NCI-H510A (cell line): Measurements from ENCODE around the gene PACRG.

ENCODE experiments used
- DNase-seq: peaks from one replicate; lab custom pipeline; 2025; lab: John Stamatoyannopoulos, UW

Gene PACRG

DNA sequence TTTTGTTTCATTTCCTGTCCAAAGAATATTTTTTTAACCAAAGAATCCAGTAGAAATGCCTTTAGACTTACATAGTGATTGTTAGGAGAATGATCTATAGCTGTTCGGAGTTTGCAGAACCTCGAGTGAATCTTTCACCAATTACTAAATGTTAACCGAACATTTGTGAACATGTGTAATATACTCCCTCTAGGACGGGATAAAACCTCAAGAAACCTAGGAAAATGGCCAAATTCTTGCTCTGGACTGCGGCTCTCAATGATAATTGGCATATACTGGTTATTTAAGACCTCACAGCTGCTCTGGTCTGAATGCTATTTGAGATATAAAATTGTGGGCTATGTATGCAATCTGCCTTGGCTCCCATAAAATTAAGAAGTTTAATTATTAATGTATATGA, 137.1 kb downstream of the PACRG start:
- no peak for DNase-seq

DNA sequence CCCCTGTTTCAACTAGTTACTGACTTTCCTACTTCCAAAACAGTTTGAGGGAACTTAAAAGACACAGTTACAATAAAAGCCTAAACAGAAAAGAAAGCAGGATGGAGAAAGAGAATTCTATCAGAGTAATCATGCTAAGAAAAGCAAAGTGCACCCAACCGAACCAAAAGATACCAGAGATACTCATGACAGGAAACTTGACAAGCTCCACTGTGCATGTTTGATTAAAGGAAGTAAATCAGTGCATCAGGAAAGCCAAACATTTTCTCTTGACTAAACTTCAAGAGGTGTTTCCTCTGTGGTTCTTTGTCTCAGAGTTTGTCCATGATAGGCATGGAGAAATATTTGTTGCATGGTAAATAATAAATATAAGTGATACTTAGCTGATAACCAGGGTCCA, 138.9 kb downstream of the PACRG start:
- DNase-seq, result no peak

DNA sequence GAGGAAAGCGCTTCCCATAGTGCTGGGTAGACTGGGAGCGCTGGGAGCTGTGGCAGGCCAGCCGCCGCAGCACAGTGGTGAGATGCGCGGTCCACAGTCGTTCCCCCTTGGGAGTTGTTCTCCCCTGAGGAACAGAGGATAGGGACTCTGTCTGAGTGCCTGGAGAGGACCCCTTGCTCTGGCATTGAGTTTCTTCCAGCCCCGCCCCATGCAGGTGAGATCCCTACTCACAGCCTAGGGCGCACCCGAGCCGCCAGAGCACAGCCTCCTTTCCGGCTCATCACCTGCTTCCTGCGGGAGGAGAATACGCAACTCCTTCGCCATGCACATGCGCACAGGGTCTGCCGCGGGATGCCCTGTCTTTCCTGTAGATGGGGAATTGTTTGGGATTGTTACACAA, 140.6 kb downstream of the PACRG start:
- DNase-seq, result no peak

DNA sequence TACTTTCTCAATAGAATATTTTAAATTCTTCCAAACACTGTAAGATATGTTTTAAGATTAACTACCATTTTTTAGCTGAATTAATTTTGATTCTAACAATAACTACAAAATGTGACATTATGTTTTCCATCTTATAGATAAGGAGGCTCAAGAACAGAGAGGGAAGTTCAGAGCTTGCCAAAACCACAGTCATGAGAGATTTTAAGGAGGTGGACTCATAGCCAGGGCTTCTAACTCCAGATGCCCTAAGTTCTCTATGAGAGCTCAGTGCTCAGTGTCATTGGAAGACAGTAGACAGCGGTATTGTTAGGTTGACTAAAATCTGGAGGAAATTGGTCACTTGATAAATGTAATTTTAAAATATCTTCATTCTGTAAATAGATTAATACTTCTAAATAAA, 144.2 kb downstream of the PACRG start:
- DNase-seq, result no peak

DNA sequence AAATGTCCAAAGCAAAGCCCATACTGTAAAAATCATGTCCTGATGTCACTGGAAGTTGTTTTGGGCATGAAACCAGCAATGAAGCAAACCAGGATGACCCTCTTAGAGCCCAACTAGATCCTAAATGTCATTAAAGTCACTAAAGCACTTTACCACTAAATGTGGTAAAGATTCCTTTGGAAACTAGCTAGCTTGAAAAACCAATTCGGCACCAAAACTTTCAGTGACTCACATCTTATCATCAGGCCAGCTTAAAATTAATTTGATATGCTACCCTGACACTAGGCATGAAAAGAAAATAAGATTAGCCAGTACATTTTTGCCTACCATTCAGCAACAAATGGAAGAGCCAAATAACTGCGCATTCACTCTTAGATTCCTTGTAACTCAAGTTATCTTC, 145.8 kb downstream of the PACRG start:
- DNase-seq, result no peak

DNA sequence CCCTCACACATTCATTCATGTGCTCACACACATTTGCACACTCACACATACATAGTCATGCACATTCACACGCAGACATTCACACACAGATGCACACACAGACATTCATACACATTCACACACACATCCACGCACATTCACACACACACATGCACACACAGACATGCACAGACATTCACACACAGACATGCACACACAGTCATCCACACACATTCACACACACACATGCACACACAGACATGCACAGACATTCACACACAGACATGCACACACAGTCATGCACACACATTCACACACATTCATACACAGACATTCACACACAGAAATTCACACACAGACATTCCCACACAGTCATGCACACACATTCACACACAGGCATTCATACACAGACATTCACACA, 147.3 kb downstream of the PACRG start:
- no peak for DNase-seq

DNA sequence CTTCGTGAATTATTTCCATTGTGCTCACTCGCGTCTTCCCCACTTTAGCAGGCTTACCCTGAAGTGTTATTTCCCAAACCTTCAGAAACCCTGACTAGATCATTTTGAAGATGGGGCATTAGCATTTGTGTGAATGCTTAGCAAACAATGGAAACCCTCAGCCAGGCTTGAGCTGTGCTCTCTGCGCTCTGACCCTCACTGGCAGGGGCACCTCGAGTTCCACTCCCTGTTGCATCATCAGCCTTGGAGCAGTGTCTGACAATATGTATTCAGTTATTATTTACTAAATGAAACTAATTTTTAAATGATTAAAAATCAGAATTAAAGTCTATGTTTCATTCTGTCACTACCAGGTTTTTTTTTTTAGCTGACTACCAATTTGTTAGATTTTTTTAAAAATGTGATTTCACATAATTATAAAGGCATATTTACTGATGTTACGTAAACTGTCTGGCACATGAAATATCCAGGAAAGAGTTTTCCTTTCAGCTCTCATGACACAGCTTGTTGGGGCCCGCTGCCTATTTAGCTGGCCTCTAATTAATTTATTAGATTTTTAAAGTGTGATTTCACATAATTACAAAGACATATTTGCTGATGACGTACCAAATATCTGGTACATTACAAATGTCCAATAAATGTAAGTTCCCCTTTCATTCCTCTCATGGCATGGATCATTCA, 155.2 kb downstream of the PACRG start:
- no peak for DNase-seq

DNA sequence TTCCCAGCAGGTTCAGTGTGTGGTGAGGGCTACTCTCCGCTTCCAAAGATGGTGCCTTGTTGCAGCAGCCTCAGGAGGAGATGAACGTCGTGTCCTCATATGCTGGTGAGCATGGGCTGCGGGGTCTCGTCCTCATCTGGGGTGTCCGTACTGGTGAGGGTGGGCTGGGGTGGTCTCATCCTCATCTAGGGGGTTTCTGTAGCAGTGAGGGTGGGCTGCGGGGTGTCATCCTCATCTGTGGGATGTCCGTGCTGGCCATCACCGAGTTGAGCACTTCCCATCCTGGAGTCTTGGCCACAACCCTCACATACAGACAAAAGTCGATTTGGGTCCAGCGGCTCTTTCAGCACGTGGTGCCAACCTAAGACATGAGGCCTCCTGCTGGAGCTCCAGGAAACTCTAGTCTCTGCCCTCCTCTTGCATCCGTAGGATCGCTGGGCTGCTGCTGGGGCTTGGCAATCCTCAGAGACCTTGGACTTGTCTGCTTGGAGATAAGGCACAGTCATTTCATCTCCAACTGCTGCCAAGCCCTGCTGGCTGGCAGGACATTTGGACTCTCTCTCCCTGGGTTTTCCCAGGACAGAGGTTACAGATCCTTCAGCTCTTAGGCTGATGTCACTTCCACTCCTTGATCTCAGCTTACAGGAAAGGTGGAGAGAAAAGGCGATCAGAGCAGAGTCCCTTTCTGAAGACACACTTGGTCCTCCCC, 160.4 kb downstream of the PACRG start:
- no peak for DNase-seq

DNA sequence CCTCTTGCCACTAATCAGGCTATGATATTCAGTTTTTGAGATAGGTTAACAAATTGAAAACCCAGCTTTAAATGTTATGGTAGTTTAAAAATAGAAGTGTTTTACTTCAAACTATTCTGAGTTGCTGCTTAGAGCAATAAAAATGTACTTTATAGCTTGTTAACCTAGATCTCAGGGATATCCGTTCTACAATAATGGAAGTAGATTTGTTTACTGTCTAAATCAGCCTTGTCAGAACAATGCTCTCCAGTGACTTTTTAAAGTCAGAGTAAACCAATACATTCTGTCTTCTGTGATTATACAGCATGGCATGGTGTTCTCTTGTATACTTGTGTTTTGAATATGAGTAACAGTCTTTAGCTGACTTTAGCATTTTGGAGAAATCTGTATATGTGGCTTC, 161.5 kb downstream of the PACRG start:
- no peak for DNase-seq

DNA sequence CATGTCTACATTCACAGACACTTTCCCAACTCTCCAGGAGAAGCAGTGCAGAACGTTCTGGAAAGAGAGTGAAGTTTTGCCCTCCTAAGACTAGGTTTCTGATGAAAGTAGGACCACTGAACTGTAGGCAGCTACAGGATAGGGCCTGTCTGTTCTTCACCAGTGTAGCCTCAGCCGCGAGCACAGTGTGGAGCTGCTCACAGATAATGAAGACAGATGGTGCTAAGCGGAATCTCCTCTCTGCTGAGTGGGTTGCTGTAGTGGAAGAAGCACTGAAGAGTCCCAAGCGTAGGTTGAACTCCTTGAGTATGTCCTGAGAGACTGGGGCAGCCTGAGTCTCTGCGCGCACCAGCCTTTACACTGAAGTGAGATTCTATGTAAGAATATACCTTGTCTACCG, 170.2 kb downstream of the PACRG start:
- no peak for DNase-seq

DNA sequence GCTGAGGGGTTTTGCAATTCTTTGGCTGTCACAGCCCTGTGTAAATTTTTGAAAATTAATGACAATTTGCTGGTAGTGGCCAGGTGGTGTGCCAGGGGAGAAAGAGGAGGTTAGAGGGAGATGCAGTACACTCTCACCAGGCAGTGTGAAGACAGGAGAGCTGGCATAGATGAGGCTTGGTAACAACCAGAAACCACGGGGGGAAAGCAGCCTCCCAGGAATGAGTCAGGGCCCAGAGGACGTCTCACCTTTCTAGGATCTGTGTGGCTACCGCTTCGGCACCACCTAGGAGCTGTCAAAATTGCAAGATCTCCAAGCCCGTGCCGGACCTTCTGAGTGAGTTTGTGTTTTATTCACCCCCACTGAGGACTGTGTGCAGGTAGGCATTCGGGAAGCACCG, 171.4 kb downstream of the PACRG start:
- no peak for DNase-seq

DNA sequence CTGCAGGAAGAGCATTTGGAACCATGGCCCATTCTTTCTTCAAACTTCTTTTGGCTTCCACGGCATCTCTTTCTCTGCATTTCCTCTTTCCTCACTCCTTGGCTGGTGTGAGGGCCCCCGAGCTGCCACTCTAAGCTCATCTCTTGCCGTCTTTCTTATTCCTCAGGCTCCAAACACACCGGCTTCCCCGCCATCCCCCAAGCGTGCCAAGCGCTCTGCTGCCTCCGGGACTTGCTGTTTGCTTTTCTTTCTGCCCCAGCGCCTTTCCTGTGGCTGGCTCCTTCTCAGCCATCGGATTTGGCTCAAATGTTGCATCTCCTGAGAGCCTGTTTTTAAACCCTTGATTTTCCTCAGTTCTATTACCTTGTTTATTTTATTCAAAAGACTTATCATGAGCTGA, 172.7 kb downstream of the PACRG start:
- DNase-seq, result no peak

DNA sequence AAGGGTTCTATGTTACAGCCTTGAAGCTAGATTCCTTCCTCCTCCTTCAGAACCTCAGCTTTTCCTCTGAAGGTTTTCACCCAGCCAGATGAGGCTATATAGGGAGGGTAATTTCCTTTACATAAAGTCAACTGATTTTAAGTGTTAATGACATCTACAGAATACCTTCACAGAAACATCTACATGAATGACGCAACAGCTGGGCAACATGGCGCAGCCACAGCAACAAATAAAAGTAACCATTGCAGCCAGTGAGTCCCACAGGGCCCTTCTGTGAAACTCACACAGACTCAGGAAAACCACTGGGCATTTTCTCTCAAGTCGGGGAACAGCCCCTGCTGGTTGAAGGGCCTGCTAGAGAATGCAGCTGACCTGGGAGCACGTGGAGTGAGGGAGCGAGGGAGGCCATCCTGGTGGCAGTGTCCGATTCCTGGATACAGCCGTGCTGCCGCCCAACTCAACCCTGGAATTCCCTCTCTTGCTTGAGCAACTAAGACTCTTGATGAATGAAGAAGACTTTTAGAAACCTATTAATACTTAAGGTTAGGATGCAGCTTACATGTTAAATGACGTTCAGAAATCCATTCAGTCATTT, 176.4 kb downstream of the PACRG start:
- DNase-seq, result no peak

DNA sequence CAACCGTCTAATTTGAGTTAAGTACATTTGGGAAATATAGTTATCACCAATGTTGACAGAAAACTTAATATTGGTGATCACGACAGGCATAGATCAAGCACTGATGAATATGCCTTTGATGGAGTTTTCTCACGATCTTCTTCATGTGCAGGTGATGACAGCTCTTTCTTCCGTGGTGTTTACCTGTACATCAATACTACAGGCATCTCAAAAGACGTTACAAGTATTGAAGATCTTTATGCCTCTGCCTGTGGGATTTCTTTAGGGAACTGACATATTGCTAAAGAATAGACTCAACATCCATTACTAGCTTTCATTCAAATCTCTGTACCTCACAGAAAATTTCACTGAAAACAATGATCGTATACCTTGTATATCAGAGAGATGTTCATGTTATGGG, 178.7 kb downstream of the PACRG start:
- DNase-seq, result no peak

DNA sequence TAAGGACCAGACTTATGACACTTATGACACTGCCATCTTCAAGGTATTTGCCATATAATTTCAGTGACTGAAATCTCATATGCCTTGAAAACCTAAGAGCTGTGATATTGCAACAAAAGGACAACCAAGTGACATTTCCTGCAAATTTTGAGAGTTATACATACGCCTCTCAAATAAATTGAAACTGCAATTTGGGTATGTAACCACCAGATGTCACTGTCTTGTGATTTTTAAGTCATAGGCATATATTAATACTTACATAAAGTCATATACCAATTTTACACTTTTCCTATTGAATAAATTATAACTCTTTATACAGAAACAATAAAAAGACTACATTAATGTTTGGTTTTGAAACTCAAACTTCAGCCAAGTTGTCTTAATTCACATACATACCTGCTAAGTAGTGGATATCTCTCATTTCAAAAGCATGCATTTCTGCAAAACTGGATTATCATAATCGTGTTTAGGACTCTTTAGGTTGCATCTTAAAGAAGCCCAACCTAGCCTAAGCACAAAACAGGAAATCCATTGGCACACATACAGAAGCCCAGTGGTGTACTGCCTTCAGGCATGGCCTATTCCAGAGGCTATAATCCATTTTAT, 180.2 kb downstream of the PACRG start:
- DNase-seq, result no peak

DNA sequence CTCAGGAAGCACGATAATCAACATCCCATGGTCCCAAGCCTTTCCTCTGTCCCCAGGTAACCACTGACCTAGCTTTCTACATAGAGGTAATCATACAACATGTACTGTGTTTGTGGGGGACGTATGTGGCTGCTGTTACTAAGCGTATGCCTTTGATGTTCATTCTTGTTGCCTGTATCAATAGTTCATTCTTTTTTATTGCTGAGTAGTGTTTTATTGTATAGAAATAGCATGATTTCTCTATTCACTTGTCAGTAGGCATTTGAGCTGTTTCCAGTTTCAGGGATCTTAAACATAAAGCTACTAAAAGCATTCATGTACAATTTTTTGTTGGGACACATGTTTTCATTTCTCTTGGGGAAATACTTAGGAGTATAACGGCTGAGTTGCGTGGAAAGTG, 185.4 kb downstream of the PACRG start:
- no peak for DNase-seq

DNA sequence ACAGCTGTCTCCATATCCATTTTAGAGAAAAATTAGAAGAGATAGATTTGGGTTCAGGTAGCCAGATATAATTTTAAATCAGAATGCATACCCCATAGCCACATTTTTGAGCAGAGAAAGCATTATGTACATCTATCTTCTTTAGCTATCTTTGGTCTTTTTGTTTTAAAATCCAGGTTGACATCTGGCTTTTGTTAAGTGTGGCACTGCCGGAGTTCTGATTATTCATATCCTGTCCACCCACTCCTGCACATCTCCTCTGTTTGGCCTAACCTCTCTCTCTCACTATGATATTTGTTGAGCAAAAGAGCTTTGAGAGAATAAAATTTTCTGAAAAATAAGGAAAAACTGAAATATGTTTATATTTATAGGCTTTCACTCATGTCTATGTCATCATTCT, 189.7 kb downstream of the PACRG start:
- DNase-seq, result no peak

DNA sequence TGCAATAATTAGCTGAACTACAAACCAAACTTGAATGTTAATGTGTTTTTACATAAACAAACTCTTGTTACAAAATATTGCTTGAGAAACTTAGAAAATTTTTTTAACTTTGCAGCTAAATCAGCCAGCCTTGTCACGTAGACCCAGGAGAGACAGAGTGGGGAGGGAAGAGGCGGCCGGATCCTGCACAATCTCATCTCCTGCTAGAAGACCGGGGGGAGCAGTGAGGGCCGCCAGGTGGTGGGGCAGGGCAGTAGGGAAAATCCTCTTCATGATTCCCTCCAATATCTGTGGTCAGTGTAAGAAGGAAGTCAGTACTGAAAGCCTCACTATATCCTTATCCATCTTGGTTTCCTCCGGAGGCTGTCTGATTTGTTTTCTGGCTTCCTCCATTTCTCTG, 193.3 kb downstream of the PACRG start:
- DNase-seq, result no peak

DNA sequence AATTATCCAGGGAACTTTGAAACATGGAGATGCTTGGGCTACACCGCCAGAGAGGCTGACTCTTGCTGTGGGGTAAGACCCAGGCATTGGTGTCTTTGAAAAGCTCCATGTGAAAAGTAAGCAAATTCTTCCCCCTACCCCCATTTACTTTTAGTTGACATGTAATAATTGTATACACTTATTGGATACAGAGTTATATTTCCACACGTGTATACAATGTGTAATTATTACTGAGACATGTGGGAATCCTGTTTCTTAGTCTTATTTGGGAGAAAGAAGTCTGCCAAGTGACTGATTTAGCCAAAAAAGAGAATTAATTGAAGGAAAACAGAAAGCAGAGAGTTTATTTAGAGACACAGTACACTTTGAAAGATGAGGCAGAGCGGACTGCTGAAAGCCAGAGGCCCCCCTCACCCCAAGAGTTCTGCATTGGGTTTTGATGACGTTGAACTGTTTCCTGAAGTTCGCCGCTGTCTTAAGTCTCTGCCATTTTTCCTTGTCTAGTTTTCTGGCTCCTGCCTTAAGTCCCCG, 193.8 kb downstream of the PACRG start:
- DNase-seq, result no peak

DNA sequence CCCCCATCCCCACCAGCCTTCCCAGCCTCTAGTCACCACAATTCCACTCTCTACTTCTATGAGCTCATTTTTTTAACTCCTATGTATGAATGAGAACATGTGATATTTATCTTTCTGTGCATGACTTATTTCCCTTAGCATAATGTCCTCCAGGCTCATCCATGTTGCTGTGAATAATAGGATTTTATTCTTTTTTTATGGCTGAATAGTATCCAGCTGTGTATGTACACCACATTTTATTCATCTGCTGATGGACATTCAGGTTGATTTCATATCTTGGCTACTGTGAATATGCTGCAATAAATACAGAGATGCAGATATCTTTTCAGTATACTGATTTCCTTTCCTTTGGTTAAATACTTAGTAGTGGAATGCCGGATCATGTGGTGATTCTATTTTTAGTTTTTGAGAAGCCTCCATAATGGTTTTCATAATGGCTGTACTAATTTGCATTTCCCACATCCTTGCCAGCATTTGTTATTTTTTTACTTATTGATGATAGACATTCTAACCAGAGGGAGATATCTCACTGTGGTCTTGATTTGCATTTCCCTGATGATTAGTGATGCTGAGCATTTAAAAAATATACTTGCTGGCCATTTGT, 194.9 kb downstream of the PACRG start:
- no peak for DNase-seq

DNA sequence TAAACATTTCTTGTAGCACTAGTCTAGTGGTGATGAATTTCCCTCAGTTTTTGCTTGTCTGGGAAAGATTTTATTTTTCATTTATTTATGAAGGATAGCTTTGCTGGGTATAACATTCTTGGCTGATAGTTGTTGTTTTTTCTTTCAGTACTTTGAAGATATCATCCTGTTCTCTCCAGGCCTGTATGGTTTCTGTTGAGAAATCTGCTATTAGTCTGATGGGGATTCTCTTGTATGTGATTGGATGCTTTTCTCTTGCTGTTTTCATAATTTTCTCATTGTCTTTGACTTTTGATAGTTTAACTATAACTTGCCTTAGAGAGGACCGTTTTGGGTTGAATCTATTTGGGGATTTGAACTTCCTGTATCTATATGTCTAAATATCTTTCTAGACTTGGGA, 207.1 kb downstream of the PACRG start:
- no peak for DNase-seq

DNA sequence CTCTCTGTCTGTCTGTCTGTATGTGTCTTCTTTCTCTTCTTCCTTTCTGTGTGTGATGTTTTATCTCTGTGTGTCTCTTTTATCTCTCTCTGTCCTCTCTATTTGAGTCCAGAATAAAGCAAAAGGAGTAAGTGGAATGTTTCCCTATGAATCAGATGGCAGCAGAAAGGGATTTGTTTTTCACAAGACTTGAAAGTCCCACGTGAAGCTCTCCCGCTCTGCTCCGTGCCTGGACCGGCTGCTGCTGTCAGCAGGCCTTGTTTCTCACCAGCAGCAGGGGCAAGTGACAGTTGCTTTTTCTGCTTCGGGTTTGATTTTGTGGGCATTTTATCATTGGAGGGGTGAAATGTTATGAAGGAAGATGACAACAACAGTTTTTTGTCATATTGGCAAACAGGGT, 212.7 kb downstream of the PACRG start:
- no peak for DNase-seq

DNA sequence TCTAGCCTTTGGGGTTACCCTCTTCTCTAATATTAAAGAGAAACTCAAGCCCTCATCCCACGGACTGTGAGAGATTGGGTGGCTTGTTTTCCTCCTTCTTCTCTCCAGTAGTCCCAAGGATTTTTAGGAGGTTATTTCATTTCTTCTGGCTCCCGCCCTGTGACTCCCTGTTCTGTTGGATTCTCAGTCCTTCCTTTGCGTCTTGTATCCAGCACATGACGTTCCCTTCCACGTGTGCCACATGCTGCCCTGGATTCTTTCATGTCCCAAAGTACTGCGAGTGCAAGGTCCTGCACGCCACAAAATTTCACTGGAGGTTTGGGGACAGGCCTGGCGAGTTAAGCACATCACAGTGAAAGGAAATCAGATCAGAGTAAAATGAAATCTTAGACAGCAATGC, 213.4 kb downstream of the PACRG start:
- no peak for DNase-seq
